Stimulated activated naive CD8-positive, alpha-beta T cell treated with anti-CD3 and anti-CD28 coated beads, Interleukin-15, Interleukin-2, amounts not matched to agents 100 ng/mL and 50 ng/mL, for 24 hours (primary cell): ENCODE results near the gene POFUT2.

Source experiments
- H3K27ac Mint-ChIP-seq: one replicate; pipeline ENCODE4 v1.8.0; 2021; ENCODE audit warnings: mild to moderate bottlenecking, mixed read lengths
- H3K27me3 Mint-ChIP-seq: one replicate; pipeline ENCODE4 v1.8.0; 2021; ENCODE audit warnings: mixed read lengths
- H3K36me3 Mint-ChIP-seq: one replicate; pipeline ENCODE4 v1.8.0; 2021; ENCODE audit warnings: low read depth, mixed read lengths
- H3K4me1 Mint-ChIP-seq: one replicate; pipeline ENCODE4 v1.8.0; 2021; ENCODE audit warnings: low read depth, mixed read lengths
- H3K4me3 Mint-ChIP-seq: one replicate; pipeline ENCODE4 v1.8.0; 2021; ENCODE audit warnings: mild to moderate bottlenecking, mixed read lengths
- H3K9me3 Mint-ChIP-seq: one replicate; pipeline ENCODE4 v1.8.0; 2021; ENCODE audit warnings: mixed read lengths

Gene POFUT2, protein sequence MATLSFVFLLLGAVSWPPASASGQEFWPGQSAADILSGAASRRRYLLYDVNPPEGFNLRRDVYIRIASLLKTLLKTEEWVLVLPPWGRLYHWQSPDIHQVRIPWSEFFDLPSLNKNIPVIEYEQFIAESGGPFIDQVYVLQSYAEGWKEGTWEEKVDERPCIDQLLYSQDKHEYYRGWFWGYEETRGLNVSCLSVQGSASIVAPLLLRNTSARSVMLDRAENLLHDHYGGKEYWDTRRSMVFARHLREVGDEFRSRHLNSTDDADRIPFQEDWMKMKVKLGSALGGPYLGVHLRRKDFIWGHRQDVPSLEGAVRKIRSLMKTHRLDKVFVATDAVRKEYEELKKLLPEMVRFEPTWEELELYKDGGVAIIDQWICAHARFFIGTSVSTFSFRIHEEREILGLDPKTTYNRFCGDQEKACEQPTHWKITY

GRCh38 chr21:45287438-45288391, at the start of gene POFUT2:
Gene POFUT2 (minus strand): TSS chr21:45287895. CDS start chr21:45287871, 24 bp downstream.
- Mint-ChIP-seq H3K27me3 (no peaks in the 10 kb centered on the region), H3K27ac (no peak within 1 kb of the TSS), H3K36me3 (peaks cover 16% of the 10 kb centered on the region), H3K9me3 (no peaks in the 10 kb centered on the region), H3K4me3 (peak within 1 kb of the TSS; percentile 71), H3K4me1 (peaks cover 22% of the 10 kb centered on the region)

DNA sequence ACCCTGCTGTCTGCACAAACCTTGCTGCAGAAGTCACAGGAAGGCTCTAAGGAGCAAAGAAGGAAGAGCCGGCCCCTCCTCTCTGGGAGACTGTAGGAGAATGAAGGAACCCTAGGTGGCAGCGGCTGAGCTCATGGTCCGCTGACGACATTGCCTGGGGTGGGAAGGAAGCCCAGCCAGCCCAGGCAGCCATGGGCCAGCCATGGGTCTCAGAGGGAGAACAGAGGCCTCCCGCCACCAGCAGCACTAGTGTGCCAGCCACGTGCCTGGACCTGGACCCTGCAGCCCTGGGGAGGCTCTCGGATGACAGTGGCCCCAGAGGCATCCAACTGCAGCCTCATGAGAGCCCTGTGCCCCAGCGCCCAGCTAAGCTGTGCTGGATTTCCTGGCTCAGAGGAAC, 49.2 kb upstream of the POFUT2 start:
- Mint-ChIP-seq H3K4me3 (no peak overlapping the region), H3K27me3 (peaks cover 8% of the 10 kb centered on the region), H3K4me1 (no peaks in the 10 kb centered on the region), H3K9me3 (no peaks in the 10 kb centered on the region), H3K27ac (no peak overlapping the region), H3K36me3 (no peaks in the 10 kb centered on the region)

- H3K36me3 Mint-ChIP-seq = no peaks in the 10 kb centered on the region
- H3K9me3 Mint-ChIP-seq = no peaks in the 10 kb centered on the region
- no peak overlapping the region for H3K27ac Mint-ChIP-seq
These were observed 48.8 kb upstream of the POFUT2 start for GRCh38 chr21:45336535-45336810.

GRCh38 chr21:45335761-45336534, 48.3 kb upstream of the POFUT2 start:
- no peak overlapping the region for H3K27ac Mint-ChIP-seq
- no peaks in the 10 kb centered on the region for H3K4me1 Mint-ChIP-seq
- H3K36me3 Mint-ChIP-seq = no peaks in the 10 kb centered on the region
- H3K4me3 Mint-ChIP-seq = no peak overlapping the region
- peaks cover 4% of the 10 kb centered on the region for H3K27me3 Mint-ChIP-seq
- H3K9me3 Mint-ChIP-seq = no peaks in the 10 kb centered on the region

More at GRCh38 chr21:45336535-45336810, 48.8 kb upstream of the POFUT2 start:
- Mint-ChIP-seq H3K27me3 (peaks cover 4% of the 10 kb centered on the region), H3K4me3 (no peak overlapping the region), H3K4me1 (no peaks in the 10 kb centered on the region)

GRCh38 chr21:45335151-45335760, 47.6 kb upstream of the POFUT2 start:
- no peak overlapping the region for H3K27ac Mint-ChIP-seq
- H3K27me3 Mint-ChIP-seq = no peaks in the 10 kb centered on the region
- no peaks in the 10 kb centered on the region for H3K9me3 Mint-ChIP-seq
- H3K36me3 Mint-ChIP-seq = no peaks in the 10 kb centered on the region
- no peak overlapping the region for H3K4me3 Mint-ChIP-seq
- no peaks in the 10 kb centered on the region for H3K4me1 Mint-ChIP-seq

DNA sequence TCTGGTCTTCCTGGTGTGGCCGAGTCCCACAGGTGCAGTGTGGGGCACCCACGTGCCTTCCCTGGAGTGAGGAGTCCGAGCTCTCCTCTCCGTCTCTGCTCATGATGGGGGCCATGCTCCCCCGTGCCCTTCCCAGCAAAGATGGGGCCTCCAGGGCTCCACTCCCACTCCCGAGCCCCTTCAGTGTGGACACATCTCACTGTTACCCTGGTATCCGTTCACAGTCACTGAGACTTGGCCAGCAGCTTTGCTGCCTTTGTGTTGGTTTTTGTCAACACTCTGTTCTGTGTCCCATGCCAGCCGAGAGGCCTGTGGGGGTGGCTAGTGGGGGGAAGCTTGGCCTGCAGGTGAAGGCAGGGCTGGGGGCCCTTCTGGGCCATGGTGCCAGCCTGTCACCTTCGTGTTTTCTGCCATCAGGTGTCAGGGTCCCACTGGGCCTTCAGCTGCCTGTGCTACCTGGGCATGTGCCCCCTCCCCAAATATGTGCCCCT, 46.9 kb upstream of the POFUT2 start:
- H3K36me3 Mint-ChIP-seq = no peaks in the 10 kb centered on the region

DNA sequence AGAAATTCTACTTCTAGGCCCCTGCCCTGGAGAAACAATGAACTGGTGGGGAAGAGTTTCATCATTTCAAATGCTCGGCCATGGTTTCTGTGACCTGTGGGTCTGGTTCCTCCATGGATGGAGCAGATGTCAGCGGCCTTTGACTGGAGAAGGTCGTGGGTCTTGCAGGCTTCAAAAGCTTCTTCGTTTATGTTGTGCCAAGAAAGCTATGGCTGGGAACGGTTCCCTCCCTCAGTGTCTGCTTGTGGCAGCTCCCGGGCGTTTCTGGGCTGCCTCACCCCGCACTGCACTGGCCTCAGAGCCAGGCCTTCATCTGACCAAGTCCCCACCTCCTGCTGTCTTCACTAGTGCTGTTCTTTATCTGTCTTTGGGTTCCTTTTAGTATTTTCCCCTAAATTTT, 46.4 kb upstream of the POFUT2 start:
- H3K4me1 Mint-ChIP-seq = no peaks in the 10 kb centered on the region
- H3K9me3 Mint-ChIP-seq = no peaks in the 10 kb centered on the region
- H3K27ac Mint-ChIP-seq = no peak overlapping the region
- H3K4me3 Mint-ChIP-seq = no peak overlapping the region
- H3K27me3 Mint-ChIP-seq = no peaks in the 10 kb centered on the region
- no peaks in the 10 kb centered on the region for H3K36me3 Mint-ChIP-seq

More for the DNA sequence above, 46.9 kb upstream of the POFUT2 start:
- Mint-ChIP-seq H3K27ac (no peak overlapping the region), H3K9me3 (no peaks in the 10 kb centered on the region), H3K4me1 (no peaks in the 10 kb centered on the region), H3K27me3 (no peaks in the 10 kb centered on the region), H3K4me3 (no peak overlapping the region)

GRCh38 chr21:45333583-45334121, 46.0 kb upstream of the POFUT2 start:
- Mint-ChIP-seq H3K4me1 (no peaks in the 10 kb centered on the region), H3K27me3 (no peaks in the 10 kb centered on the region), H3K36me3 (no peaks in the 10 kb centered on the region)

DNA sequence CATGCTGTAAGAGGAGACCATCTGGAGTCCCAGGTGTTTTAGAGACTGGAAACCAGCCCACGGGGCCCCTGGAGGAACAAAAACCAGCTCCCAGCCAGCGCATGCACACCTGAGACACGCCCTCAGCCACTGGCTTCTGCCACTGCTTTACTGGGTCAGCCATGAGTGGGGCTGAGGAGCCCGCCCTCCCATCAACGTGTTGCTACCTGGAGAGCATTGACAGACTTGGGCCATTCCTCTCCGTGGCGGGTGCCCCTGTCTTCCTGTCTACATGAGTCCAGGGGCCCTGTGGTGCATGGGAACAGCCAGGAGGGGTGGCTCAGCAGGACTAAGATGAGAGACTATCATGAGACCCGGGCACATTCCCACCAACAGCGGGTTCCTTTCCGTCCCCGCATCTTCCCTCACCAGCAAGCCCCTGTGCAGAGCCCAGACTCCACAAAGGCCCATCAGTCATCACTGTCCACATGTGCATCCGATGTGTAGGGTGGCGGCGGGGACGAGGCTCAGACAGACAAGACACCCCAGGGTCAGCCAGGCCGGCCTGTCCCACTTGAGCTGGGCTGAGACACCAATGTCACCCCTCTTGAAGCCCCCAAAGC, 45.4 kb upstream of the POFUT2 start:
- H3K27me3 Mint-ChIP-seq = no peaks in the 10 kb centered on the region
- H3K27ac Mint-ChIP-seq = no peak overlapping the region
- H3K9me3 Mint-ChIP-seq = no peaks in the 10 kb centered on the region
- H3K4me1 Mint-ChIP-seq = no peaks in the 10 kb centered on the region
- no peaks in the 10 kb centered on the region for H3K36me3 Mint-ChIP-seq
- H3K4me3 Mint-ChIP-seq = no peak overlapping the region

More at GRCh38 chr21:45333583-45334121, 46.0 kb upstream of the POFUT2 start:
- no peak overlapping the region for H3K4me3 Mint-ChIP-seq
- H3K27ac Mint-ChIP-seq = no peak overlapping the region
- H3K9me3 Mint-ChIP-seq = no peaks in the 10 kb centered on the region

DNA sequence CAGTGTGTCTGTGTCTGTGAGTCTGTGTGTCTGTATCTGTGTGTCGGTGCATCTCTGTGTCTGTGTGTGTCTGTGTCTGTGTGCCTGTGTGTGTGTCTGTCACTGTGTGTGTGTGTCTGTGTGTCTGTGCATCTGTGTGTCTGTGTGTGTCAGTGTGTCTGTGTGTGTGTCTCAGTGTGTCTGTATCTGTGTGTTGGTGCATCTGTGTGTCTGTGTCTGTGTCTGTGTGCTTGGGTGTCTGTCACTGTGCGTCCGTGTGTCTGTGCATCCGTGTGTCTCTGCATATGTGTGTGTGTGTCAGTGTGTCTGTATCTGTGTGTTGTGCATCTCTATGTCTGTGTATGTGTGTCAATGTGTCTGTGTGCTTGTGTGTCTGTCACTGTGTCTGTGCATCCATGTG, 44.7 kb upstream of the POFUT2 start:
- Mint-ChIP-seq H3K4me3 (no peak overlapping the region), H3K9me3 (no peaks in the 10 kb centered on the region), H3K4me1 (no peaks in the 10 kb centered on the region), H3K27ac (no peak overlapping the region), H3K36me3 (no peaks in the 10 kb centered on the region), H3K27me3 (no peaks in the 10 kb centered on the region)

- H3K9me3 Mint-ChIP-seq = no peaks in the 10 kb centered on the region
- H3K27me3 Mint-ChIP-seq = no peaks in the 10 kb centered on the region
- H3K27ac Mint-ChIP-seq = no peak overlapping the region
- H3K4me1 Mint-ChIP-seq = no peaks in the 10 kb centered on the region
- no peaks in the 10 kb centered on the region for H3K36me3 Mint-ChIP-seq
- H3K4me3 Mint-ChIP-seq = no peak overlapping the region
These were observed 43.9 kb upstream of the POFUT2 start for GRCh38 chr21:45331531-45332147.

GRCh38 chr21:45330851-45331261, 43.2 kb upstream of the POFUT2 start:
- no peaks in the 10 kb centered on the region for H3K4me1 Mint-ChIP-seq
- H3K36me3 Mint-ChIP-seq = no peaks in the 10 kb centered on the region
- no peaks in the 10 kb centered on the region for H3K27me3 Mint-ChIP-seq
- H3K4me3 Mint-ChIP-seq = no peak overlapping the region
- H3K27ac Mint-ChIP-seq = no peak overlapping the region
- H3K9me3 Mint-ChIP-seq = no peaks in the 10 kb centered on the region

DNA sequence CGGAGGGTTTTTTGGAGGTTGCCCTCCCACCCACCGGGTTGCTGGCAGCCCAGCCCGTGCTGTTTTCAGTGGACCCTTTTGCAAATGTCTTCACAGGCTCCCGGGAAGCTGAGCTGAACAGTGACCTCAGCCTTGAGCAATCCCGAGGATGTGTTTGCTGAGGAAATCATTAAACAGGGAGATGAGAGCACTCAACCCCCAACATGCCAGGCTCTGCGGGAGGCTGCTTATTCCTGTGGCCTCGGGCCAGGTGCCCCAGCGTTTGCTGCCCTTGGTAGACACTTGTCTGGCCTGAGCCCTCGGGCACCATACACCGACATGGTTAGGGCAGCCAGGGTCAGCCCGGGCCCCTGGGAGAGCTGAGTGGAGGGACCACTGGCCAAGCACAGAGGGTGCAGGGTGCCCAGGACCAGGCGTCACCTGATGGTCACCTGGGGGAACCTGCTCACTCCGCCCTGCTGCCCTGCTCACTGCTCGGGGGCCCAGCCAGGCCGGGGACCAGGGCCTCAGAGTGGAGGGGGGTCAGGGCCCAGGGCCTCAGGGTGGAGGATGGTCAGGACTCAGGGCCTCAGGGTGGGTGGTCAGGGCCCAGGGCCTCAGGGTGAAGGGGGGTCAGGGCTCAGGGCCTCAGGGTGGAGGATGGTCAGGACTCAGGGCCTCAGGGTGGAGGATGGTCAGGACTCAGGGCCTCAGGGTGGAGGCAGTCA, 42.5 kb upstream of the POFUT2 start:
- H3K27me3 Mint-ChIP-seq = no peaks in the 10 kb centered on the region
- H3K36me3 Mint-ChIP-seq = no peaks in the 10 kb centered on the region
- no peak overlapping the region for H3K27ac Mint-ChIP-seq
- H3K4me3 Mint-ChIP-seq = no peak overlapping the region
- no peaks in the 10 kb centered on the region for H3K9me3 Mint-ChIP-seq
- no peaks in the 10 kb centered on the region for H3K4me1 Mint-ChIP-seq
